NT2/D1 (cell line): Measurements from ENCODE around the gene GATA1.

Source experiments
- SUZ12 ChIP-seq: IDR thresholded peaks from 2 replicates; pipeline ENCODE4 v1.6.1; 2011; ENCODE audit not compliant: insufficient read length, insufficient read depth; ENCODE audit errors: extremely low read depth
- YY1 ChIP-seq: IDR thresholded peaks from 2 replicates; pipeline ENCODE4 v1.6.1; 2011; ENCODE audit not compliant: insufficient read length, insufficient read depth

DNA sequence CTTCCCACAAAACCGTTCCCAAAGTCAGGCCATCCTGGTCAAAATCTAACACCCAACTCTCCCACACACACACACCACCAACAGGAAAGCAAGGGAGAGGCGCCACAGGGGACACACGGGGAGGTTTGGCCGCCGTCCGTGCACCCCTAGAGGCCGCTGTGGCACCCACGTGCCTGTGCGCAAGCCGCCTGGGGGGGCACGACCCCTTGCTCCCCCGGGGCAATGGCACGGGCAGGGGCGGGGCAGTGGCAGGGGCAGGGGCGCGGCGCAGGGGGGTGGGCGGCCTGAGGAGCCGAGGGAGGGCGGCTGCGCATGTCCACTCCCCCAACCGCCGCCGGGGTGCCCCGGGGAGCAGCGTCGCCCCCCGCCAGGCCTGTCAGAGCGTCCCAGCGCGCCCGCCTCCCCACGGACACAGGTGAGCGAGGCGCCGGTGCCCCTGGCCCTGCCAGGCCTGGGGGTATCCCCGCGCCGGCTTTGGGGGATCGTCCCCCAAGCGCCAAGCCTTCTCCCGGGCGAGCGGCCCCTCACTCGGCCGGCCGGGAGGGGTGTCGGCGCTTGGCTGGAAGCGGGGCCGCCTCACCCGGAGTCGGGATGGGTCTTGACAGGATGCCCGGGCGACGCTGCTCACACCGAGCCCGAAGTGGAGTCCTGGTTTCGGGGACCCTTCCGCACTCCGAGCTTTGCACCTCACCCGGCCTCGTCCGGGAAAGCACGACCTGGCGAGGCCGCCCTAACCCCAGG lies 39.9 kb downstream of the GATA1 start, which contains the start of gene ERAS:
- no peak for TF ChIP-seq YY1
- TF ChIP-seq SUZ12, result no peak
